ENCODE measurements around the gene MYDGF. TPM values are rescaled to one million over a fixed set of nuclear protein-coding genes. Genes with fewer than 3 reads are reported as not detected.

Gene MYDGF
- polyA plus RNA-seq, 3 donors: 64.6 to 165 (median 160) TPM

GRCh38 chr19:4695224-4695731 lies 25.1 kb upstream of the MYDGF start:
- no peaks in the 10 kb centered on the region for H3K79me2 ChIP-seq (ENCODE audit: insufficient read depth, low read length)
- no peak for DNase-seq
- H3K27ac ChIP-seq (ENCODE audit: low read depth in 1 of 2, low read length in 2 of 2): no peak overlapping the region
- H3K36me3 ChIP-seq (replicated peaks in 1 of 2; ENCODE audit: control insufficient read depth in 1 of 2, insufficient read depth in 2 of 2, low read length in 2 of 2): peaks cover 88 to 96% of the 10 kb centered on the region in 2 donors
- peaks cover 5% of the 10 kb centered on the region for H4K20me1 ChIP-seq (ENCODE audit: insufficient read depth, low read length)
- intact Hi-C loops (cut with micrococcal nuclease): no loop called here
- H3K4me2 ChIP-seq (replicated peaks; ENCODE audit: extremely low read depth, low read length, poor library complexity, severe bottlenecking): no peak overlapping the region
- Mint-ChIP-seq H3K27me3 (ENCODE audit: low read depth in 3 of 3) (peaks cover 0 to 3% (median 2%) of the 10 kb centered on the region in 3 donors), H3K4me1 (peaks cover 8% of the 10 kb centered on the region), H3K4me3 (no peak overlapping the region), H3K9me3 (no peaks in the 10 kb centered on the region), H3K27ac (no peak overlapping the region), H3K36me3 (peaks cover 75 to 97% of the 10 kb centered on the region in 2 donors)
- no peak overlapping the region for H3K9ac ChIP-seq (ENCODE audit: insufficient read depth, low read length, poor library complexity, severe bottlenecking)
- TF ChIP-seq, protein P1, sequence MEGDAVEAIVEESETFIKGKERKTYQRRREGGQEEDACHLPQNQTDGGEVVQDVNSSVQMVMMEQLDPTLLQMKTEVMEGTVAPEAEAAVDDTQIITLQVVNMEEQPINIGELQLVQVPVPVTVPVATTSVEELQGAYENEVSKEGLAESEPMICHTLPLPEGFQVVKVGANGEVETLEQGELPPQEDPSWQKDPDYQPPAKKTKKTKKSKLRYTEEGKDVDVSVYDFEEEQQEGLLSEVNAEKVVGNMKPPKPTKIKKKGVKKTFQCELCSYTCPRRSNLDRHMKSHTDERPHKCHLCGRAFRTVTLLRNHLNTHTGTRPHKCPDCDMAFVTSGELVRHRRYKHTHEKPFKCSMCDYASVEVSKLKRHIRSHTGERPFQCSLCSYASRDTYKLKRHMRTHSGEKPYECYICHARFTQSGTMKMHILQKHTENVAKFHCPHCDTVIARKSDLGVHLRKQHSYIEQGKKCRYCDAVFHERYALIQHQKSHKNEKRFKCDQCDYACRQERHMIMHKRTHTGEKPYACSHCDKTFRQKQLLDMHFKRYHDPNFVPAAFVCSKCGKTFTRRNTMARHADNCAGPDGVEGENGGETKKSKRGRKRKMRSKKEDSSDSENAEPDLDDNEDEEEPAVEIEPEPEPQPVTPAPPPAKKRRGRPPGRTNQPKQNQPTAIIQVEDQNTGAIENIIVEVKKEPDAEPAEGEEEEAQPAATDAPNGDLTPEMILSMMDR (IDR thresholded peaks at IDR 0.05): no peak
- WGBS (ENCODE audit: insufficient coverage): 97% methylated on average over 18 of the region's 19 CpGs
- no peaks in the 10 kb centered on the region for H3K27me3 ChIP-seq (ENCODE audit: control insufficient read depth in 2 of 2, insufficient read depth in 2 of 2, low read length in 2 of 2)
- no peak overlapping the region for H2AFZ ChIP-seq (ENCODE audit: insufficient read depth, low read depth, low read length, poor library complexity, severe bottlenecking)
- H3K4me1 ChIP-seq (ENCODE audit: control insufficient read depth in 1 of 2, insufficient read depth in 2 of 2, low read length in 2 of 2): peaks cover 0 to 6% of the 10 kb centered on the region in 2 donors
- H3K4me3 ChIP-seq (replicated peaks in 1 of 3; ENCODE audit: low read depth in 2 of 3, low read length in 3 of 3): no peak overlapping the region
- no peaks in the 10 kb centered on the region for H3K9me3 ChIP-seq (replicated peaks in 1 of 2; ENCODE audit: control insufficient read depth in 1 of 2, insufficient read depth in 1 of 2, low read length in 2 of 2)

DNA sequence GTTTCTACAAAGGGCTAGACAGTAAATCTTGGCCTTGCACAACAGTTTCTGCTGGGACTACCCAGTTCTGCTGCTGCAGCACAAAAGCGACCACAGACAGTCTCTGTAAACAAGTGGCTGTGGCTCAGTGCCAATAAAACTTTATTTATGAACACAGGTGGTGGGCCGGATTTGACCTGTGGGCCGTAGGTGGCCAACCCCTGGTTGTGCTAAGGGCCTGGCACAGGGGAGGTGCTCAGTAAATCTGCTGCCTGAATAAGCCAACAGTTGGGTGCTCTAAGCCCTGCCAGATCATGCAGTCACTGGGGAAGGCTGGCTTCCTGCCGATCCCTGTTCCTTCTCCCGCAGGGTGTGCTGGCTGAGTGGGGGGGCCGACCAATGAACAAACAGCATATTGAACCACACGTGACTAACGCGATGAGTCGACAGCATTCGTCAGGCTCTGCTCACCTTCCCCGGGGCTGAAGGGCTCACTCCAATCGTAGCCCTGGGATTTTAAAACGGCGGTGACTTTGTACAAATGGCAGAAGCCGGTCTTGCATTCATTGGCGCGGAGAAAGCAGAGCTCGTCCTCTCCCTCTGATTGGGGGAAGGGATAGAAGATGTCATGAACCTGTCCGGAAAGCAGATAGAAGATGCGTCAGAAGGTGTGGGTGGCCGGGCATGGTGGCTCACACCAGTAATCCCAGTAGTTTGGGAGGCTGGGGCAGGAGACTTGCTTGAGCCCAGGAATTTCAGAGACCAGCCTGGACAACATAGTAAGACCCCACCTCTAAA lies 24.3 kb upstream of the MYDGF start:
- Histone ChIP-seq H3K4me3 (replicated peaks in 1 of 3; ENCODE audit: low read depth in 2 of 3, low read length in 3 of 3) (no peak overlapping the region), H2AFZ (ENCODE audit: insufficient read depth, low read depth, low read length, poor library complexity, severe bottlenecking) (no peak overlapping the region), H3K9ac (ENCODE audit: insufficient read depth, low read length, poor library complexity, severe bottlenecking) (no peak overlapping the region), H3K9me3 (replicated peaks in 1 of 2; ENCODE audit: control insufficient read depth in 1 of 2, insufficient read depth in 1 of 2, low read length in 2 of 2) (no peaks in the 10 kb centered on the region), H3K4me2 (replicated peaks; ENCODE audit: extremely low read depth, low read length, poor library complexity, severe bottlenecking) (no peak overlapping the region), H3K79me2 (ENCODE audit: insufficient read depth, low read length) (no peaks in the 10 kb centered on the region), H3K27me3 (ENCODE audit: control insufficient read depth in 2 of 2, insufficient read depth in 2 of 2, low read length in 2 of 2) (no peaks in the 10 kb centered on the region), H3K27ac (ENCODE audit: low read depth in 1 of 2, low read length in 2 of 2) (no peak overlapping the region), H3K36me3 (replicated peaks in 1 of 2; ENCODE audit: control insufficient read depth in 1 of 2, insufficient read depth in 2 of 2, low read length in 2 of 2) (peaks cover 88 to 96% of the 10 kb centered on the region in 2 donors), H4K20me1 (ENCODE audit: insufficient read depth, low read length) (peaks cover 5% of the 10 kb centered on the region), H3K4me1 (ENCODE audit: control insufficient read depth in 1 of 2, insufficient read depth in 2 of 2, low read length in 2 of 2) (peaks cover 0 to 6% of the 10 kb centered on the region in 2 donors)
- intact Hi-C loops (cut with micrococcal nuclease): no loop called here
- 93% methylated on average over 18 of the region's 22 CpGs for WGBS (ENCODE audit: insufficient coverage)
- peaks cover 0 to 3% (median 2%) of the 10 kb centered on the region in 3 donors for H3K27me3 Mint-ChIP-seq (ENCODE audit: low read depth in 3 of 3)
- H3K36me3 Mint-ChIP-seq: peaks cover 76 to 97% of the 10 kb centered on the region in 2 donors
- H3K4me3 Mint-ChIP-seq: no peak overlapping the region
- H3K27ac Mint-ChIP-seq: peak overlapping the region in 3 of 7 donors; percentile 11 to 65 (median 58)
- H3K4me1 Mint-ChIP-seq: peaks cover 8% of the 10 kb centered on the region
- no peaks in the 10 kb centered on the region for H3K9me3 Mint-ChIP-seq
- TF ChIP-seq, protein P1 (IDR thresholded peaks at IDR 0.05): no peak
- no peak for DNase-seq
